K562 (cell line): ENCODE measurements around the gene PPP1R13L. TPM values are rescaled to one million over a fixed set of nuclear protein-coding genes. Genes with fewer than 3 reads are reported as not detected.

Experiments used
- ARNT ChIP-seq, 2 experiments: fragments of 450-650 bp; IDR thresholded peaks; 2 replicates each; pipeline ENCODE4 v1.6.1; 2016; ENCODE audit warnings: mild to moderate bottlenecking in 1 of 2
- ATF3 ChIP-seq, 2 experiments: fragments of 450-650 bp in 1 of 2; sonication (generic) in 1 of 2; formaldehyde crosslinking in 1 of 2; IDR thresholded peaks in 1 of 2; conservative IDR thresholded peaks in 1 of 2; 2 replicates each; pipeline versions ENCODE4 v1.6.1 to v1.8.1; 2016 to 2023; ENCODE audit warnings: mild to moderate bottlenecking in 2 of 2, moderate library complexity in 2 of 2, inconsistent platforms in 1 of 2, missing genetic modification reagents in 1 of 2
- C11orf30 ChIP-seq: fragments of 450-650 bp; IDR thresholded peaks from 2 replicates; pipeline ENCODE4 v1.6.1; 2016; ENCODE audit warnings: low read depth, mild to moderate bottlenecking
- EGR1 ChIP-seq: fragments of 450-650 bp; conservative IDR thresholded peaks from 2 replicates; pipeline ENCODE4 v1.6.1; 2017; ENCODE audit warnings: mild to moderate bottlenecking
- ELF1 ChIP-seq: fragments of 200-800 bp; sonication (Bioruptor generic); IDR thresholded peaks from 2 replicates; pipeline ENCODE4 v1.6.1; 2016; ENCODE audit warnings: missing genetic modification characterization, missing compliant biosample characterization
- JUN ChIP-seq, 2 experiments: sonication (generic) in 1 of 2; formaldehyde crosslinking in 1 of 2; IDR thresholded peaks; 2 replicates each; pipeline versions ENCODE4 v1.6.1 to v1.8.0; 2012 to 2022; ENCODE audit warnings: borderline replicate concordance in 2 of 2, mild to moderate bottlenecking in 2 of 2, improper control_type of control experiment in 1 of 2, low read depth in 1 of 2, low read length in 1 of 2, missing genetic modification reagents in 1 of 2
- JUND ChIP-seq, 2 experiments: IDR thresholded peaks; 2 replicates in 1 of 2; 3 replicates in 1 of 2; pipeline ENCODE4 v1.6.1; 2011; ENCODE audit warnings: borderline replicate concordance in 2 of 2, low read depth in 2 of 2, low read length in 2 of 2, improper control_type of control experiment in 1 of 2, missing biosample characterization in 1 of 2, missing genetic modification characterization in 1 of 2, missing genetic modification reagents in 1 of 2
- KDM5B ChIP-seq: fragments of 200-600 bp; sonication (generic); IDR thresholded peaks from 2 replicates; pipeline ENCODE4 v1.6.1; 2012; ENCODE audit warnings: low read depth, mild to moderate bottlenecking, moderate library complexity, low read length, control low read depth, inconsistent platforms; ENCODE audit not compliant: insufficient replicate concordance
- KLF16 ChIP-seq: IDR thresholded peaks from 2 replicates; pipeline ENCODE4 v1.6.1; 2016; ENCODE audit warnings: antibody characterized with exemption
- LCOR ChIP-seq: sonication (generic); formaldehyde crosslinking; IDR thresholded peaks from 2 replicates; pipeline ENCODE4 v1.8.0; 2022; ENCODE audit warnings: mild to moderate bottlenecking, missing genetic modification reagents
- MITF ChIP-seq: IDR thresholded peaks from 2 replicates; pipeline ENCODE4 v1.6.1; 2014; ENCODE audit warnings: antibody characterized with exemption
- POLR2B ChIP-seq: fragments of 450-650 bp; IDR thresholded peaks from 2 replicates; pipeline ENCODE4 v1.6.1; 2018; ENCODE audit warnings: low read depth; ENCODE audit not compliant: partially characterized antibody
- PRDM10 ChIP-seq: fragments of 450-650 bp; IDR thresholded peaks from 2 replicates; pipeline ENCODE4 v1.6.1; 2018; ENCODE audit not compliant: partially characterized antibody
- RAD21 ChIP-seq, 2 experiments: fragments of 250-450 bp in 1 of 2; fragments of 450-650 bp in 1 of 2; sonication (Bioruptor Pico) in 1 of 2; formaldehyde crosslinking in 1 of 2; IDR thresholded peaks in 1 of 2; conservative IDR thresholded peaks in 1 of 2; 2 replicates each; pipeline versions ENCODE4 v1.4.0 to v1.8.0; 2020 to 2022; ENCODE audit warnings: mild to moderate bottlenecking in 2 of 2, moderate library complexity in 1 of 2
- RNF2 ChIP-seq: sonication (generic); IDR thresholded peaks from 2 replicates; pipeline ENCODE4 v1.6.1; 2016
- XRCC5 ChIP-seq: fragments of 200-400 bp; formaldehyde crosslinking; IDR thresholded peaks from 2 replicates; pipeline ENCODE4 v1.6.1; 2017; ENCODE audit warnings: low read depth, mild to moderate bottlenecking, low read length
- ZBTB12 ChIP-seq: fragments of 250-450 bp; sonication (Bioruptor Pico); IDR thresholded peaks from 2 replicates; pipeline ENCODE4 v1.4.0; 2020
- ZNF444 ChIP-seq: fragments of 250-450 bp; sonication (Bioruptor Pico); IDR thresholded peaks from 2 replicates; pipeline ENCODE4 v1.4.0; 2020; ENCODE audit warnings: mild to moderate bottlenecking, moderate library complexity
- polyA plus RNA-seq, 8 experiments: library from polyadenylated mRNA; depleted of rRNA in 4 of 8; stranded (reverse) in 5 of 8; unstranded in 3 of 8; fragments of >200 nt; fragmentation: Nextera tagmentation in 2 of 8; fragmentation: Illumina TruSeq in 1 of 8; extraction: Ambion mirVana in 2 of 8; extraction: Trizol in 1 of 8; gene quantifications; 2 replicates each; pipeline versions ENCODE4 v1.2.1 to v1.2.3, GENCODE V29; 2011 to 2014; ENCODE audit warnings: inconsistent platforms in 1 of 8, missing spikeins in 1 of 8
- total RNA-seq, 7 experiments: library from RNA; depleted of rRNA in 6 of 7; stranded (reverse); fragments of >200 nt in 6 of 7; fragmentation: Illumina TruSeq in 2 of 7; extraction: Trizol in 2 of 7; gene quantifications; 2 replicates each; pipeline versions ENCODE4 v1.2.1 to v1.2.3, GENCODE V29; 2011 to 2021; ENCODE audit warnings: low replicate concordance in 1 of 7

The PPP1R13L gene
- total and polyA plus RNA-seq, 9 of the 15 experiments (the other 6 are each of a cell fraction or from before 2014, with no cell fraction given): 0.32 to 6.7 (median 2.0) TPM

- TF ChIP-seq EGR1: peak; percentile 53; the same call in 1 of the 2 replicates
- no peak for TF ChIP-seq MITF
- TF ChIP-seq ZNF444 (CRISPR knock-in tag): no peak
- TF ChIP-seq POLR2B: peak; percentile 78
- TF ChIP-seq RAD21 (CRISPR knock-in tag; conservative IDR thresholded peaks at IDR 0.05 in 1 of 2, IDR thresholded peaks at IDR 0.05 in 1 of 2): no peak
- 0 out of 2 replicates have a peak, but pooled peaks have one; percentile 4 for TF ChIP-seq KLF16
- TF ChIP-seq ATF3 (IDR thresholded peaks at IDR 0.05): peak; percentile 73
- peak; percentile 62; the same call in 1 of the 2 replicates for TF ChIP-seq ATF3 (CRISPR knock-in tag; conservative IDR thresholded peaks at IDR 0.05)
- peak; percentile 23; the same call in 1 of the 2 replicates for TF ChIP-seq LCOR (CRISPR knock-in tag)
- peak; percentile 74; the same call in 1 of the 2 replicates for TF ChIP-seq C11orf30
- TF ChIP-seq ZBTB12: peak; percentile 17; the same call in 1 of the 2 replicates
- TF ChIP-seq JUND (IDR thresholded peaks at IDR 0.05; ENCODE audit: borderline replicate concordance, low read depth, low read length): peak; percentile 97
- TF ChIP-seq JUND (tag; IDR thresholded peaks at IDR 0.05; ENCODE audit: borderline replicate concordance, low read depth, low read length): no peak
- peak in 1 of 2 experiments; percentile 63; a peak in 1 of 4 replicates for TF ChIP-seq ARNT (IDR thresholded peaks at IDR 0.05)
- peak; percentile 91 for TF ChIP-seq RNF2
- TF ChIP-seq JUN (IDR thresholded peaks at IDR 0.05; ENCODE audit: borderline replicate concordance, low read depth, low read length): peak; percentile 63; the same call in 1 of the 2 replicates
- no peak for TF ChIP-seq JUN (CRISPR knock-in tag; IDR thresholded peaks at IDR 0.05; ENCODE audit: borderline replicate concordance)
- TF ChIP-seq ELF1 (tag): peak; percentile 51; the same call in 1 of the 2 replicates
- TF ChIP-seq PRDM10: peak; percentile 100
- peak; percentile 75 for TF ChIP-seq KDM5B
- peak; percentile 83; the same call in 1 of the 2 replicates for TF ChIP-seq XRCC5
Observed at GRCh38 chr19:45406226-45407090, 1.6 kb upstream of the PPP1R13L start, which contains the start of gene POLR1G (continued).
